PC-3 (cell line): ENCODE measurements around the gene ARHGEF28. TPM values are rescaled to one million over a fixed set of nuclear protein-coding genes. Genes with fewer than 3 reads are reported as not detected.

Experiments used
- ATAC-seq: fragments of 200-7000 bp; cut with Tn5 transposase; 2 replicates; pipeline ENCODE4 v1.9.1; 2020; ENCODE audit warnings: mild to moderate bottlenecking, moderate library complexity
- BruUV-seq: library from RNA; stranded (reverse); fragments of 400-500 nt; replicated peaks from 2 replicates; lab custom pipeline; 2021; lab: Mats Ljungman, UMichigan
- CTCF ChIA-PET: fragments of 300-600 bp; sonication (Branson Sonifier 250); formaldehyde crosslinking; loops from one replicate; lab custom pipeline; 2022; ENCODE audit warnings: antibody characterized with exemption; lab: Charles Lee
- POLR2A ChIA-PET: fragments of 300-600 bp; sonication (Branson Sonifier 250); formaldehyde crosslinking; loops from one replicate; lab custom pipeline; 2022; ENCODE audit warnings: antibody characterized with exemption; ENCODE audit not compliant: unreplicated experiment; lab: Charles Lee
- DNase-seq: peaks from one replicate; pipeline ENCODE4 v3.0.0-alpha.2; 2015
- H2AFZ ChIP-seq: fragments of 300-600 bp; sonication (generic); 2 replicates; pipeline ENCODE4 v1.6.0; 2016; ENCODE audit warnings: antibody characterized with exemption, low read length
- H3F3A ChIP-seq: fragments of 300-600 bp; sonication (generic); one replicate; pipeline ENCODE4 v1.6.0; 2017; ENCODE audit warnings: antibody characterized with exemption, low read length, control low read depth, mild to moderate bottlenecking; ENCODE audit not compliant: unreplicated experiment
- H3K27ac ChIP-seq: fragments of 300-600 bp; sonication (generic); 2 replicates; pipeline ENCODE4 v1.5.1; 2016; ENCODE audit warnings: mild to moderate bottlenecking, low read length
- H3K27me3 ChIP-seq: fragments of 300-600 bp; sonication (generic); 2 replicates; pipeline ENCODE4 v1.6.1; 2016; ENCODE audit warnings: low read length, mixed read lengths
- H3K36me3 ChIP-seq: fragments of 300-600 bp; sonication (generic); 2 replicates; pipeline ENCODE4 v1.6.1; 2016; ENCODE audit warnings: low read depth, mixed run types, low read length, mixed read lengths
- H3K4me1 ChIP-seq: fragments of 300-600 bp; sonication (generic); 2 replicates; pipeline ENCODE4 v1.5.1; 2016; ENCODE audit warnings: low read length; ENCODE audit not compliant: insufficient read depth
- H3K4me2 ChIP-seq: fragments of 300-600 bp; sonication (generic); 2 replicates; pipeline ENCODE4 v1.6.0; 2016; ENCODE audit warnings: low read length
- H3K4me3 ChIP-seq: fragments of 300-600 bp; sonication (generic); 2 replicates; pipeline ENCODE4 v1.5.1; 2016; ENCODE audit warnings: mild to moderate bottlenecking, low read length, mixed read lengths
- H3K79me2 ChIP-seq: fragments of 300-600 bp; sonication (generic); 2 replicates; pipeline ENCODE4 v1.6.1; 2017; ENCODE audit warnings: low read length, mixed read lengths
- H3K9ac ChIP-seq: fragments of 300-600 bp; sonication (generic); 2 replicates; pipeline ENCODE4 v1.6.0; 2016; ENCODE audit warnings: mild to moderate bottlenecking, low read length
- H3K9me2 ChIP-seq: fragments of 300-600 bp; sonication (generic); replicated peaks from 2 replicates; pipeline ENCODE4 v1.6.1; 2016; ENCODE audit warnings: mixed run types, low read length, mixed read lengths
- H3K9me3 ChIP-seq: fragments of 300-600 bp; sonication (generic); 2 replicates; pipeline ENCODE4 v1.6.1; 2016; ENCODE audit warnings: low read length, mixed read lengths
- H4K20me1 ChIP-seq: fragments of 300-600 bp; sonication (generic); 2 replicates; pipeline ENCODE4 v1.6.1; 2016; ENCODE audit warnings: low read length, mixed read lengths
- CTCF ChIP-seq: fragments of 300-600 bp; sonication (generic); conservative IDR thresholded peaks from 2 replicates; pipeline ENCODE4 v1.5.1; 2017; ENCODE audit warnings: antibody characterized with exemption, low read depth, mild to moderate bottlenecking, low read length
- EZH2 ChIP-seq: fragments of 300-600 bp; sonication (generic); IDR thresholded peaks from one replicate; pipeline ENCODE4 v1.6.1; 2017; ENCODE audit warnings: antibody characterized with exemption, mild to moderate bottlenecking, low read length; ENCODE audit not compliant: unreplicated experiment
- EZH2phosphoT487 ChIP-seq: fragments of 300-600 bp; sonication (generic); IDR thresholded peaks from 2 replicates; pipeline ENCODE4 v1.6.1; 2018; ENCODE audit warnings: mild to moderate bottlenecking, antibody characterized with exemption, low read length, borderline replicate concordance
- intact Hi-C: fragments of 100-400 bp; cut with micrococcal nuclease; formaldehyde crosslinking; loops from 2 replicates; pipeline ENCODE4 v1.9.0; 2023
- total RNA-seq: library from RNA; depleted of rRNA; stranded (reverse); fragments of >200 nt; gene quantifications from 2 replicates; pipeline ENCODE4 v1.2.3, GENCODE V29; 2014

Gene ARHGEF28
- total RNA-seq, 1 experiment from 2014 or later: 24.2 TPM

DNA sequence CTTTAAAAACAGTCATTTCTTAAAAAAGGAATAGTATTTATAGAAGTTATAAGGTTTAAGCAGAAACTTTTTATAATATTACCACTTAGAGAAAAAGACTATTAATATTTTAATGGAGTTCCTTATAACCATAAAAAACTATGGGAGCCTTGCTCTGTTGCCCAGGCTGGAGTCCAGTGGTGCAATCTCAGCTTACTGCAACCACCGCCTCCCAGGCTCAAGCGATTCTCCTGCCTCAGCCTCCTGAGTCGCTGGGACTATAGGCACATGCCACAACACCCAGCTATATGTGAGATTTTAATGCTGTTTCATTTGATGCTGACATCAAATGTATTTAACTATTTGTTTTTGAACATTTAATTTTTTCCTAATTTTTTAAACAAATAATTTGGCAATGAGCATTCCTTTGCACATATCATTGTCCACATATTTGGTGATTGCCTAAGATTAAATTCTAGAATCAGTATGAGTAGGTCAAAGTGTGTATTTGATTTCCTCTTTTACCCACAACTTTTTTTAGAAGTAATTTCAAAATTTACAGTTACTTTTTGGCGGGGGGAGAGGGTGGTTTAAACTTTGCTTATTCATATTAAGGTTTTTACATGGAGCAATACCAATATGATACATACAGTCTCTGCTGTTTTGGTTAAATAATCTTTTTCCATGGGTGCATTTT, 235.5 kb downstream of the ARHGEF28 start:
- ATAC-seq (no peak), DNase-seq (no peak)
- Histone ChIP-seq H3K27ac (no peak overlapping the region), H4K20me1 (no peaks in the 10 kb centered on the region), H3K27me3 (no peaks in the 10 kb centered on the region), H3K79me2 (no peaks in the 10 kb centered on the region), H3K4me1 (no peaks in the 10 kb centered on the region), H3K9me3 (no peaks in the 10 kb centered on the region), H3K36me3 (no peaks in the 10 kb centered on the region), H3K9me2 (no peaks in the 10 kb centered on the region), H3K4me3 (no peak overlapping the region), H3K9ac (no peak overlapping the region), H3F3A (no peaks in the 10 kb centered on the region), H2AFZ (no peak overlapping the region), H3K4me2 (no peak overlapping the region)
- intact Hi-C loops: no loop called here
- POLR2A ChIA-PET: no interaction called here
- CTCF ChIA-PET: no interaction called here
- TF ChIP-seq CTCF (no peak), EZH2phosphoT487 (no peak), EZH2 (no peak)
- BruUV-seq: no TSS peak

DNA sequence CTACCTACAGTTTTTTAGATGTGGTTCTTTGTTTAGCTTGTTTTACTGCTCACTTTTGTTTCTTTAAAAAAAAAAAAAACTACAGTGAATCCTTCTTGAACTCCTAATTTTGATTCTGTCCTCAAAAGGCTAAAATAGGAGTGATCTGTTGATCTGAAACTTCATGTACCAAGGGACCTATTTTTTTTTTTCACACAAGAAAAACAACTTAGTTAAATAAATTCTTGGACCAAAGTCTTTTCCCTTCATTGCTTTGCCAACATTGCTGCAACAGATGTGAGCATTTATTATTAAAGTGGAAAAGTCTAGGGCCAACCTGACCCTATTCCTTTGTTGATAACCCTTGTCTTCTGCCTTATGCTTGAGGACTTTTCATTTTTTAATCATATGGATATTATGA, 236.8 kb downstream of the ARHGEF28 start:
- H3K79me2 ChIP-seq: no peaks in the 10 kb centered on the region
- no peaks in the 10 kb centered on the region for H4K20me1 ChIP-seq
- H3K9me3 ChIP-seq: no peaks in the 10 kb centered on the region
- no peak overlapping the region for H2AFZ ChIP-seq
- H3K4me2 ChIP-seq: no peak overlapping the region
- ATAC-seq (no peak), DNase-seq (no peak)
- no peaks in the 10 kb centered on the region for H3K4me1 ChIP-seq
- no peaks in the 10 kb centered on the region for H3F3A ChIP-seq
- no peak overlapping the region for H3K27ac ChIP-seq
- H3K4me3 ChIP-seq: no peak overlapping the region
- no peaks in the 10 kb centered on the region for H3K9me2 ChIP-seq
- no peak for TF ChIP-seq EZH2
- TF ChIP-seq EZH2phosphoT487: no peak
- TF ChIP-seq CTCF: no peak
- no peak overlapping the region for H3K9ac ChIP-seq
- H3K27me3 ChIP-seq: no peaks in the 10 kb centered on the region
- intact Hi-C loops: no loop called here
- H3K36me3 ChIP-seq: no peaks in the 10 kb centered on the region
- ChIA-PET POLR2A (no interaction called here), CTCF (no interaction called here)
- BruUV-seq: no TSS peak

GRCh38 chr5:73863876-73864275, 237.9 kb downstream of the ARHGEF28 start:
- no peaks in the 10 kb centered on the region for H3K4me1 ChIP-seq
- no peak for DNase-seq
- H3K79me2 ChIP-seq: no peaks in the 10 kb centered on the region
- TF ChIP-seq EZH2 (no peak), EZH2phosphoT487 (no peak)
- no peaks in the 10 kb centered on the region for H3F3A ChIP-seq
- no peak overlapping the region for H3K9ac ChIP-seq
- H3K4me2 ChIP-seq: no peak overlapping the region
- H2AFZ ChIP-seq: no peak overlapping the region
- no peak overlapping the region for H3K4me3 ChIP-seq
- CTCF ChIA-PET: no interaction called here
- H3K9me3 ChIP-seq: no peaks in the 10 kb centered on the region
- BruUV-seq: no TSS peak
- H3K9me2 ChIP-seq: no peaks in the 10 kb centered on the region
- intact Hi-C loops: no loop called here
- H3K27ac ChIP-seq: no peak overlapping the region
- POLR2A ChIA-PET: no interaction called here
- H3K27me3 ChIP-seq: no peaks in the 10 kb centered on the region
- H3K36me3 ChIP-seq: no peaks in the 10 kb centered on the region
- no peaks in the 10 kb centered on the region for H4K20me1 ChIP-seq
- no peak for ATAC-seq
